DOHH2 (cell line): ENCODE measurements around the gene THEM5.

ENCODE experiments used
- CTCF ChIP-seq: fragments of 200-600 bp; sonication (generic); IDR thresholded peaks from one replicate; pipeline ENCODE4 v1.5.1; 2014; ENCODE audit warnings: antibody characterized with exemption, mild to moderate bottlenecking, low read depth, low read length; ENCODE audit not compliant: poor library complexity, severe bottlenecking
- EZH2phosphoT487 ChIP-seq: fragments of 200-600 bp; sonication (generic); IDR thresholded peaks from 2 replicates; pipeline ENCODE4 v1.6.1; 2017; ENCODE audit warnings: borderline replicate concordance, mild to moderate bottlenecking, antibody characterized with exemption, low read length, moderate library complexity, mixed read lengths

GRCh38 chr1:151823175-151823574 lies 30.3 kb downstream of the THEM5 start:
- no peak for TF ChIP-seq CTCF
- no peak for TF ChIP-seq EZH2phosphoT487
